ENCODE data around the gene PHLDB2.
A peak's percentile ranks its signal among the peaks of the same experiment; 100 is the strongest.

PHLDB2 gene

DNA sequence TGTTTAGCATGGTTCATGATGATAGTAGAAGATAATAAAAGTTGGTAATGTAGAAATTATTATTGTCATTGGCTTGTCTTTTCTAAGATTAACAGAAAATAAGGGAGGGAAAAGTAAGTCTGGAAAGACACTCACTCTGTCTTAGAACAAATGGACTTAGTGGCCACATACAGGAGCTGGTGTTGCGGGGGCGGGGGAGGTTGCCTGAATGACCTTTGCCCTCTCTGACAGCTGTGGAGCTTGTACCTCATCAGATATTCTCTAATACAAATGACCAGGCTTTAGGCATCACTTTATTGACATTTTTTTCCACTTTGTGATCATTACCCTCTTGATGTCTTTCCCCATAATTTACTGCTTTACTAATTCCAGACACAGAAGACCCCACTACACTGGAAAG lies 145.6 kb downstream of the PHLDB2 start:
- ChIA-PET POLR2A (no interaction called here), CTCF (interaction anchor here (2.5 to 10.8 kb wide), 4 partner anchors 9 to 288 kb away, joined by 8 to 134 read pairs (median 73); no protein-coding TSS in a partner anchor)
- no peak for DNase-seq (ENCODE audit: low read depth, low spot score)
- no peak overlapping the region for H3K4me3 ChIP-seq (ENCODE audit: low read depth, low read length)
- TF ChIP-seq, protein P1, sequence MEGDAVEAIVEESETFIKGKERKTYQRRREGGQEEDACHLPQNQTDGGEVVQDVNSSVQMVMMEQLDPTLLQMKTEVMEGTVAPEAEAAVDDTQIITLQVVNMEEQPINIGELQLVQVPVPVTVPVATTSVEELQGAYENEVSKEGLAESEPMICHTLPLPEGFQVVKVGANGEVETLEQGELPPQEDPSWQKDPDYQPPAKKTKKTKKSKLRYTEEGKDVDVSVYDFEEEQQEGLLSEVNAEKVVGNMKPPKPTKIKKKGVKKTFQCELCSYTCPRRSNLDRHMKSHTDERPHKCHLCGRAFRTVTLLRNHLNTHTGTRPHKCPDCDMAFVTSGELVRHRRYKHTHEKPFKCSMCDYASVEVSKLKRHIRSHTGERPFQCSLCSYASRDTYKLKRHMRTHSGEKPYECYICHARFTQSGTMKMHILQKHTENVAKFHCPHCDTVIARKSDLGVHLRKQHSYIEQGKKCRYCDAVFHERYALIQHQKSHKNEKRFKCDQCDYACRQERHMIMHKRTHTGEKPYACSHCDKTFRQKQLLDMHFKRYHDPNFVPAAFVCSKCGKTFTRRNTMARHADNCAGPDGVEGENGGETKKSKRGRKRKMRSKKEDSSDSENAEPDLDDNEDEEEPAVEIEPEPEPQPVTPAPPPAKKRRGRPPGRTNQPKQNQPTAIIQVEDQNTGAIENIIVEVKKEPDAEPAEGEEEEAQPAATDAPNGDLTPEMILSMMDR (IDR thresholded peaks at IDR 0.05; ENCODE audit: insufficient read depth, low read length, missing control alignments): no peak

DNA sequence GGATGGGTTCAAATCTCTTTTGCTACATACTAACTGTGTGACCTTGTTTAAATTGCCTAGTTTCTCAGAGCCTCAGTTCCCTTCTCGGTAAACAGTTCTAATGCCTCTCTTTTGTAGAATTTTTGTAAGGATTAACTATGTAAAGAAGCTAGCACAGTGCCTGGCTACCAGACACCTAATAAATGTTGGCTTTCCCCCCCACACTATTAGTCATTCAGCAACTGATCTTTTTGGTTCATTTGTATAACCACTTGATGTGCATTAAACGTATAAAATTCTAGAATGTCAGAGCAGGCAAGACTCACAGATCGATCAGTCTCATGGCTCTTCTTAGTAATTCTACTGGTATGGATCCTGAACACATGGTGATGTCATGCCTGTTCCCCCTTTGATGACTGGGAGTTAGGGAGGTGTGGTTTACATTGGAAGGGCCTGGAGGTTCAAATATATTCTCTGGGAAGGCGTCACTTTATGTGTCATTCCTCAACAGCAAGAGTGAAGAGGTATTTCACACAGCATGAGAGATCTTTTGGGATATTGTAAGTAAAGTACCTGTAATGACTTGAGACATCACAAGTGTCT lies 146.1 kb downstream of the PHLDB2 start:
- POLR2A ChIA-PET: no interaction called here
- DNase-seq (ENCODE audit: low read depth, low spot score): no peak
- CTCF ChIA-PET: interaction anchor here (7.6 to 10.8 kb wide), 2 partner anchors 8 to 16 kb away, joined by 125 to 134 read pairs; no protein-coding TSS in a partner anchor
- H3K4me3 ChIP-seq (ENCODE audit: low read depth, low read length): no peak overlapping the region
- TF ChIP-seq, protein P1 (IDR thresholded peaks at IDR 0.05; ENCODE audit: insufficient read depth, low read length, missing control alignments): no peak

DNA sequence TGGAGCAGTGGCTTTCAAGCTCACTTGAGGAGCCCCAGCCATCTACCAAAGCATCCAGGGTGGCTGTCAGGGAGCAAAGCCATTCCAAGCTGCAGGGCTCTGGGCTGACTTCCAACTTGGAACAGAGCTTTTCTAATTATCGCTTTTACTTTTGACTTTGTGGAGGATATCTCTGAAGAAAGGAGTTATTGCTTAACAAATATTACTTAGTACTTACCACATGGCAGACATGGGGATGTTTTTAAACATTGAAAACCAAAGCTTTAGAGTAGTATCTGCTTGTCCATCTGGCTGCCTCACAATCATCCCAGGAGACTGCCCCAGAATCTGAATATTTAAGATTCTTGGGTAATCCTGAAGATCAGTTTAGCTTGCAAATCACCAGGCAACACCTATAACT lies 148.6 kb downstream of the PHLDB2 start:
- TF ChIP-seq, protein P1 (IDR thresholded peaks at IDR 0.05; ENCODE audit: insufficient read depth, low read length, missing control alignments): no peak
- POLR2A ChIA-PET: interaction anchor here (0.5 kb wide), 1 partner anchor 13 kb away, joined by 3 read pairs; no protein-coding TSS in a partner anchor
- DNase-seq (ENCODE audit: low read depth, low spot score): peak; percentile 70
- no peak overlapping the region for H3K4me3 ChIP-seq (ENCODE audit: low read depth, low read length)
- CTCF ChIA-PET: interaction anchor here (1.7 to 3.2 kb wide), 7 partner anchors 8 to 292 kb away, joined by 6 to 33 read pairs (median 10); no protein-coding TSS in a partner anchor

GRCh38 chr3:112009670-112010069 lies 150.6 kb downstream of the PHLDB2 start:
- POLR2A ChIA-PET: no interaction called here
- CTCF ChIA-PET: interaction anchor here (0.9 to 11.5 kb wide), 4 partner anchors 8 to 292 kb away, joined by 3 to 219 read pairs (median 70); partner anchors contain the start of gene TAGLN3

GRCh38 chr3:112010636-112011035 lies 151.6 kb downstream of the PHLDB2 start:
- TF ChIP-seq, protein P1 (IDR thresholded peaks at IDR 0.05; ENCODE audit: insufficient read depth, low read length, missing control alignments): no peak
- POLR2A ChIA-PET: no interaction called here

More at GRCh38 chr3:112009670-112010069, 150.6 kb downstream of the PHLDB2 start:
- no peak for DNase-seq (ENCODE audit: low read depth, low spot score)
- TF ChIP-seq, protein P1 (IDR thresholded peaks at IDR 0.05; ENCODE audit: insufficient read depth, low read length, missing control alignments): no peak
- no peak overlapping the region for H3K4me3 ChIP-seq (ENCODE audit: low read depth, low read length)

GRCh38 chr3:112011376-112011940 lies 152.4 kb downstream of the PHLDB2 start:
- DNase-seq (ENCODE audit: low read depth, low spot score): no peak
- CTCF ChIA-PET: interaction anchor here (1.0 to 11.5 kb wide), 9 partner anchors 9 to 319 kb away, joined by 3 to 219 read pairs (median 39); partner anchors contain the start of gene TAGLN3
- H3K4me3 ChIP-seq (ENCODE audit: low read depth, low read length): no peak overlapping the region
- POLR2A ChIA-PET: no interaction called here
- TF ChIP-seq, protein P1 (IDR thresholded peaks at IDR 0.05; ENCODE audit: insufficient read depth, low read length, missing control alignments): no peak

More at GRCh38 chr3:112010636-112011035, 151.6 kb downstream of the PHLDB2 start:
- CTCF ChIA-PET: interaction anchor here (0.9 to 11.5 kb wide), 9 partner anchors 9 to 298 kb away, joined by 3 to 219 read pairs (median 39); partner anchors contain the start of gene TAGLN3
- H3K4me3 ChIP-seq (ENCODE audit: low read depth, low read length): no peak overlapping the region
- no peak for DNase-seq (ENCODE audit: low read depth, low spot score)

All from AG04449 (cell line).